ENCODE results near the gene CNPY1.

- TF ChIP-seq MXI1 (conservative IDR thresholded peaks at IDR 0.05; ENCODE audit: poor library complexity, severe bottlenecking) (no peak), POLR2AphosphoS5 (IDR thresholded peaks at IDR 0.05) (no peak), CTCF (IDR thresholded peaks at IDR 0.05; ENCODE audit: poor library complexity, severe bottlenecking) (no peak), EZH2 (IDR thresholded peaks at IDR 0.05; ENCODE audit: borderline replicate concordance, insufficient read depth, low read length, poor library complexity, severe bottlenecking) (no peak), TAF1 (IDR thresholded peaks at IDR 0.05; ENCODE audit: low read depth) (no peak), EP300 (conservative IDR thresholded peaks at IDR 0.05; ENCODE audit: poor library complexity, severe bottlenecking) (no peak), REST (IDR thresholded peaks at IDR 0.05; ENCODE audit: borderline replicate concordance) (no peak), SMC3 (conservative IDR thresholded peaks at IDR 0.05; ENCODE audit: poor library complexity) (no peak)
Measured at GRCh38 chr7:155490697-155491628, 55.4 kb downstream of the CNPY1 start.
